Measurements from ENCODE around the gene SEPTIN11. TPM values are rescaled to one million over a fixed set of nuclear protein-coding genes. Genes with fewer than 3 reads are reported as not detected.

The SEPTIN11 gene
- polyA plus RNA-seq, 3 donors: 3.2 to 14.8 (median 8.8) TPM

- H3K27me3 Mint-ChIP-seq (ENCODE audit: low read depth in 3 of 3): peaks cover 9 to 23% (median 14%) of the 10 kb centered on the region in 3 donors
- Histone ChIP-seq H3K4me1 (ENCODE audit: control insufficient read depth in 1 of 2, insufficient read depth in 2 of 2, low read length in 2 of 2) (peaks cover 10 to 20% of the 10 kb centered on the region in 2 donors), H2AFZ (ENCODE audit: insufficient read depth, low read depth, low read length, poor library complexity, severe bottlenecking) (no peak overlapping the region), H3K9ac (ENCODE audit: insufficient read depth, low read length, poor library complexity, severe bottlenecking) (no peak overlapping the region), H3K36me3 (replicated peaks in 1 of 2; ENCODE audit: control insufficient read depth in 1 of 2, insufficient read depth in 2 of 2, low read length in 2 of 2) (no peaks in the 10 kb centered on the region), H3K27me3 (ENCODE audit: control insufficient read depth in 2 of 2, insufficient read depth in 2 of 2, low read length in 2 of 2) (peaks cover 0 to 13% of the 10 kb centered on the region in 2 donors), H3K4me3 (replicated peaks in 1 of 3; ENCODE audit: low read depth in 2 of 3, low read length in 3 of 3) (no peak overlapping the region), H4K20me1 (ENCODE audit: insufficient read depth, low read length) (no peaks in the 10 kb centered on the region), H3K4me2 (replicated peaks; ENCODE audit: extremely low read depth, low read length, poor library complexity, severe bottlenecking) (no peak overlapping the region), H3K27ac (ENCODE audit: low read depth in 1 of 2, low read length in 2 of 2) (no peak overlapping the region), H3K79me2 (ENCODE audit: insufficient read depth, low read length) (no peaks in the 10 kb centered on the region), H3K9me3 (replicated peaks in 1 of 2; ENCODE audit: control insufficient read depth in 1 of 2, insufficient read depth in 1 of 2, low read length in 2 of 2) (no peaks in the 10 kb centered on the region)
- H3K36me3 Mint-ChIP-seq: no peaks in the 10 kb centered on the region
- H3K4me1 Mint-ChIP-seq: peaks cover 12% of the 10 kb centered on the region
- intact Hi-C loops (cut with micrococcal nuclease): no loop called here
- no peak for DNase-seq
- WGBS (ENCODE audit: insufficient coverage): 100% methylated on average over 3 of the region's 4 CpGs
- no peaks in the 10 kb centered on the region for H3K9me3 Mint-ChIP-seq
- H3K4me3 Mint-ChIP-seq: no peak overlapping the region
- no peak overlapping the region for H3K27ac Mint-ChIP-seq
- TF ChIP-seq, protein P1, sequence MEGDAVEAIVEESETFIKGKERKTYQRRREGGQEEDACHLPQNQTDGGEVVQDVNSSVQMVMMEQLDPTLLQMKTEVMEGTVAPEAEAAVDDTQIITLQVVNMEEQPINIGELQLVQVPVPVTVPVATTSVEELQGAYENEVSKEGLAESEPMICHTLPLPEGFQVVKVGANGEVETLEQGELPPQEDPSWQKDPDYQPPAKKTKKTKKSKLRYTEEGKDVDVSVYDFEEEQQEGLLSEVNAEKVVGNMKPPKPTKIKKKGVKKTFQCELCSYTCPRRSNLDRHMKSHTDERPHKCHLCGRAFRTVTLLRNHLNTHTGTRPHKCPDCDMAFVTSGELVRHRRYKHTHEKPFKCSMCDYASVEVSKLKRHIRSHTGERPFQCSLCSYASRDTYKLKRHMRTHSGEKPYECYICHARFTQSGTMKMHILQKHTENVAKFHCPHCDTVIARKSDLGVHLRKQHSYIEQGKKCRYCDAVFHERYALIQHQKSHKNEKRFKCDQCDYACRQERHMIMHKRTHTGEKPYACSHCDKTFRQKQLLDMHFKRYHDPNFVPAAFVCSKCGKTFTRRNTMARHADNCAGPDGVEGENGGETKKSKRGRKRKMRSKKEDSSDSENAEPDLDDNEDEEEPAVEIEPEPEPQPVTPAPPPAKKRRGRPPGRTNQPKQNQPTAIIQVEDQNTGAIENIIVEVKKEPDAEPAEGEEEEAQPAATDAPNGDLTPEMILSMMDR (IDR thresholded peaks at IDR 0.05): no peak
Observed at GRCh38 chr4:76954489-76954888, 4.9 kb downstream of the SEPTIN11 start.

DNA sequence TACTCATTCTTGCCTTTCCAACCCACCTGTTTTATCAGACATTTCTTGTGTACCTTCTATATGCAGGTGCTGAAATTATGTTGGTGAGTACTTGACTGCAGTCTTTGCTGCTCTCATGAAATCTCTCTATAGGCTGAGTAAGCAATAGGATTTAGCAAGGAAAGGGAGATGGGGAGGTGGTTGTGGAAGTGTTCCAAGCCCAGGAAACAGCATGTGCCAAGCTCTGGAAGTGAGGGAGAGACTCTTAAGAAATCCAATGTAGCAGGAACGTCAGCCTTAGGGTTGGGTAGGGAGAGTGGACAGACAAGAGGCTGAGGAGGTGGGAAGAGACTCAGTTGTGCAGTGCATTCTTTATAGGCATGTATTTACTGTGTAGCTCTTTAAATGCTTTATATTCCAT is 5.6 kb downstream of the SEPTIN11 start:
- H3K79me2 ChIP-seq (ENCODE audit: insufficient read depth, low read length): no peaks in the 10 kb centered on the region
- H4K20me1 ChIP-seq (ENCODE audit: insufficient read depth, low read length): no peaks in the 10 kb centered on the region
- Mint-ChIP-seq H3K9me3 (no peaks in the 10 kb centered on the region), H3K27ac (no peak overlapping the region), H3K4me3 (no peak overlapping the region), H3K4me1 (peaks cover 11% of the 10 kb centered on the region), H3K27me3 (ENCODE audit: low read depth in 3 of 3) (peaks cover 9 to 16% (median 14%) of the 10 kb centered on the region in 3 donors), H3K36me3 (no peaks in the 10 kb centered on the region)
- H3K27me3 ChIP-seq (ENCODE audit: control insufficient read depth in 2 of 2, insufficient read depth in 2 of 2, low read length in 2 of 2): peaks cover 0 to 11% of the 10 kb centered on the region in 2 donors
- TF ChIP-seq, protein P1 (IDR thresholded peaks at IDR 0.05): no peak
- no peak overlapping the region for H3K27ac ChIP-seq (ENCODE audit: low read depth in 1 of 2, low read length in 2 of 2)
- 100% methylated on average over 1 of the region's 1 CpG for WGBS (ENCODE audit: insufficient coverage)
- H3K4me3 ChIP-seq (replicated peaks in 1 of 3; ENCODE audit: low read depth in 2 of 3, low read length in 3 of 3): no peak overlapping the region
- H3K4me2 ChIP-seq (replicated peaks; ENCODE audit: extremely low read depth, low read length, poor library complexity, severe bottlenecking): no peak overlapping the region
- intact Hi-C loops (cut with micrococcal nuclease): no loop called here
- no peaks in the 10 kb centered on the region for H3K9me3 ChIP-seq (replicated peaks in 1 of 2; ENCODE audit: control insufficient read depth in 1 of 2, insufficient read depth in 1 of 2, low read length in 2 of 2)
- H3K9ac ChIP-seq (ENCODE audit: insufficient read depth, low read length, poor library complexity, severe bottlenecking): no peak overlapping the region
- H3K4me1 ChIP-seq (ENCODE audit: control insufficient read depth in 1 of 2, insufficient read depth in 2 of 2, low read length in 2 of 2): peaks cover 9 to 13% of the 10 kb centered on the region in 2 donors
- H2AFZ ChIP-seq (ENCODE audit: insufficient read depth, low read depth, low read length, poor library complexity, severe bottlenecking): no peak overlapping the region
- no peak for DNase-seq
- no peaks in the 10 kb centered on the region for H3K36me3 ChIP-seq (replicated peaks in 1 of 2; ENCODE audit: control insufficient read depth in 1 of 2, insufficient read depth in 2 of 2, low read length in 2 of 2)
